ENCODE data around the gene MOSPD2. TPM values are rescaled to one million over a fixed set of nuclear protein-coding genes. Genes with fewer than 3 reads are reported as not detected.

The MOSPD2 gene
- total RNA-seq, 4 donors from 2014 or later = 2.8 to 11.0 (median 3.3) TPM

DNA sequence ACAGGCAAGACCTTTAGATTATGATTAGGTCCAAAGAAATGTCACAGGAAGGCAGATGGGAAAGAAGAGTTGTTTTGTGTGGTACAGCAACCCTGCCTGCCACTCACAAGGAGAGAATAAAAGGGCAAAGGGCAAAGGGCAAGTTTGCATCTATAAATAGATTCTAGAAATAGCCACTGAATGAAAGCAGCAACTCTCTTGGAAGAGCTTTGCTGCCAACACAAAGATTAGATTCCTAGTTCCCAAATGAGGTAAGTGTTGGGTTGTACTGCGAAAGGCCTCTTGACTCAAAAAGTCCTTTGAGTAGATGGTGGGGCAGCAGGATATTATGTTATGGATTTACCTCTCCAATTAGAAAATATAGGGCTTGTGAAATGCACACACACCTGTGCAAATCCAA is 61.2 kb downstream of the MOSPD2 start:
- H3K27me3 ChIP-seq = no peaks in the 10 kb centered on the region
- intact Hi-C loops (cut with DNase I; ENCODE audit: low total_unique reads) (no loop called here), in situ Hi-C loops (cut with MboI; ENCODE audit: low sequenced_read_pairs in 4 of 4) (no loop called here)
- DNase-seq = no peak
- TF ChIP-seq POLR2A (IDR thresholded peaks at IDR 0.05) = no peak
- TF ChIP-seq, protein P1, sequence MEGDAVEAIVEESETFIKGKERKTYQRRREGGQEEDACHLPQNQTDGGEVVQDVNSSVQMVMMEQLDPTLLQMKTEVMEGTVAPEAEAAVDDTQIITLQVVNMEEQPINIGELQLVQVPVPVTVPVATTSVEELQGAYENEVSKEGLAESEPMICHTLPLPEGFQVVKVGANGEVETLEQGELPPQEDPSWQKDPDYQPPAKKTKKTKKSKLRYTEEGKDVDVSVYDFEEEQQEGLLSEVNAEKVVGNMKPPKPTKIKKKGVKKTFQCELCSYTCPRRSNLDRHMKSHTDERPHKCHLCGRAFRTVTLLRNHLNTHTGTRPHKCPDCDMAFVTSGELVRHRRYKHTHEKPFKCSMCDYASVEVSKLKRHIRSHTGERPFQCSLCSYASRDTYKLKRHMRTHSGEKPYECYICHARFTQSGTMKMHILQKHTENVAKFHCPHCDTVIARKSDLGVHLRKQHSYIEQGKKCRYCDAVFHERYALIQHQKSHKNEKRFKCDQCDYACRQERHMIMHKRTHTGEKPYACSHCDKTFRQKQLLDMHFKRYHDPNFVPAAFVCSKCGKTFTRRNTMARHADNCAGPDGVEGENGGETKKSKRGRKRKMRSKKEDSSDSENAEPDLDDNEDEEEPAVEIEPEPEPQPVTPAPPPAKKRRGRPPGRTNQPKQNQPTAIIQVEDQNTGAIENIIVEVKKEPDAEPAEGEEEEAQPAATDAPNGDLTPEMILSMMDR (IDR thresholded peaks at IDR 0.05 in 4 of 5, conservative IDR thresholded peaks at IDR 0.05 in 1 of 5) = no peak
- no peak for ATAC-seq
- no peak overlapping the region for H3K4me3 ChIP-seq
- H3K36me3 ChIP-seq = no peaks in the 10 kb centered on the region
- no peaks in the 10 kb centered on the region for H3K9me3 ChIP-seq
- H3K27ac ChIP-seq = no peak overlapping the region
- no peaks in the 10 kb centered on the region for H3K4me1 ChIP-seq

DNA sequence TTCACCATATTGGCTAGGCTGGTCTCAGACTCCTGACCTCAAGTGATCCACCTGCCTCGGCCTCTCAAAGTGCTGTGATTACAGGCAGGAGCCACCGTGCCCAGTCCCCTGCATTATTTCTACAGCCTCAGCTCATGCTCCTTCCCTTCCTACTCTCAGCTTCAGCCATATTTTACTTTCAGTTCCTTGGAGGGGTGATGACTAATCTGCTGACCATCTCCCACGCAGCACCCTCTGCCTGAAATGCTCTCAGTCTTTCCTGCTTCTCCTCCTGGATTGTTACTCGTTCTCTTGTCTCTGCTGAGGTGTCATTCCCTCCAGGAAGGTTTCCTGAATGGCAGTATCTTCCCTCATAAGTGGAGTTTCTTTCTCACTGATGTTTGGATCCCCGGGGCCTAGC is 63.3 kb downstream of the MOSPD2 start:
- no peak for DNase-seq
- Histone ChIP-seq H3K36me3 (no peaks in the 10 kb centered on the region), H3K27me3 (no peaks in the 10 kb centered on the region), H3K9me3 (no peaks in the 10 kb centered on the region), H3K4me1 (no peaks in the 10 kb centered on the region), H3K4me3 (no peak overlapping the region), H3K27ac (no peak overlapping the region)
- no peak for ATAC-seq
- intact Hi-C loops (cut with DNase I; ENCODE audit: low total_unique reads) (no loop called here), in situ Hi-C loops (cut with MboI; ENCODE audit: low sequenced_read_pairs in 4 of 4) (no loop called here)
- TF ChIP-seq, protein P1 (IDR thresholded peaks at IDR 0.05 in 4 of 5, conservative IDR thresholded peaks at IDR 0.05 in 1 of 5) = no peak
- no peak for TF ChIP-seq POLR2A (IDR thresholded peaks at IDR 0.05)

DNA sequence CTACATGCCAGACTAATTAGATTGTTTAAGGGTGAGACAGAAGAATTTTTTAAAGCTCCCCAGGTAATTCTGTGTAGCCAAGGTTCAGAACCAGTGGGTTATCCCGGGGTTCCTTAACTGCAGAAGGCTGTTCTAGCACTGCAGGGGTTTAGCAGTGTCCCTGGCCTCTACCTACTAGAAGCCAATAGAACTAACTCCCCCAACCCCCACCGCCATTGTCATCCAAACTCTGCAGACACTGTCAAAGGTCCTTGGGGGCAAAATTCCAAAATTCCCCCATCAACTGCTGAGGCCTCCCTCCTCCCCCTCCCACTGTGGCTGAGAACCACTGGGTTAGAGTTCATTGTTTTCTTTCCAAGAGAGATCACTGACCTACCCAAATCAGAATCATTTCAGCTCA is 66.4 kb downstream of the MOSPD2 start:
- in situ Hi-C loops (cut with MboI; ENCODE audit: low sequenced_read_pairs in 4 of 4) (no loop called here), intact Hi-C loops (cut with DNase I; ENCODE audit: low total_unique reads) (no loop called here)
- TF ChIP-seq, protein P1 (IDR thresholded peaks at IDR 0.05 in 4 of 5, conservative IDR thresholded peaks at IDR 0.05 in 1 of 5) = no peak
- no peak for TF ChIP-seq POLR2A (IDR thresholded peaks at IDR 0.05)
- H3K36me3 ChIP-seq = no peaks in the 10 kb centered on the region
- ATAC-seq (no peak), DNase-seq (no peak)
- no peaks in the 10 kb centered on the region for H3K9me3 ChIP-seq
- H3K27me3 ChIP-seq = no peaks in the 10 kb centered on the region
- H3K4me1 ChIP-seq = no peaks in the 10 kb centered on the region
- no peak overlapping the region for H3K4me3 ChIP-seq
- H3K27ac ChIP-seq = no peak overlapping the region

DNA sequence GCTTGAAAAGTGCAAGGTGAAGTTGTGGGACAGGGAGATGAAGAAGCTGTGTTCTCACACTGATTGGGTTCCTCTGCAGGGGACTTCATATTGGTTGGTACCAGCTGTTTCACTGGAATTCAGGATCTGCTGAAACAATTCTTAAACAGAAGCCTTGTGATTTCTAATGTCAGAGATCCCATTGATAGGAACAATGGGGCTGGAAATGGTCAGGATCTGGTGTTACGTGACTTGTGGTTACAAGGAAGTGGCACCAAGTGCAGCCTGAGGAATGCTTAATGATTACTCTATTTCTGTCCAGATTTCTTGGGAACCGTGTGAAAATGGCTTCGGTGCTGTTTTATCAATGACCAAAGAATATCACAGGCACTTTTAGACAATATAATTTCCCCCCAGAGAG is 68.1 kb downstream of the MOSPD2 start:
- DNase-seq = no peak

DNA sequence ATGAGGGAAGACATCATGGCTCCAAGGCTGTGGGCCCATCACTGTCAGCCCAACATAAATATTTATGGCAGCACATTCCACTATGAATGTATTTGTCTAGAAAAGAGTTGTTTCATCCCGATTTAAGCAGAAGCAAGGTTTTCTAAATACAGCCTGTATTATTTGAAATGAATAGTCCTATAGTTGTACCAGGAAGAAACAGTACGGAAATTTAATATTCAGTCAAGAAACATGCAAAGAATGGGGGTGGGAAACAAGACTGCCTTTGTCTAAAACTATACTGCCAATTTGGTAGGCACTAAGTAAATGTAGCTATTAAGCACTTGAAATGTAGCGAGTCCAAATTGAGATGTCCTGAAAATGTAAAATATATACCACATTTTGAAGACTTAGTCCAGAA is 69.1 kb downstream of the MOSPD2 start:
- intact Hi-C loops (cut with DNase I; ENCODE audit: low total_unique reads) = no loop called here
- H3K9me3 ChIP-seq = no peaks in the 10 kb centered on the region
- no peak for DNase-seq
- in situ Hi-C loops (cut with MboI; ENCODE audit: low sequenced_read_pairs in 4 of 4) = no loop called here
- H3K27ac ChIP-seq = no peak overlapping the region
- no peaks in the 10 kb centered on the region for H3K36me3 ChIP-seq
- no peak overlapping the region for H3K4me3 ChIP-seq
- TF ChIP-seq, protein P1 (IDR thresholded peaks at IDR 0.05 in 4 of 5, conservative IDR thresholded peaks at IDR 0.05 in 1 of 5) = no peak
- TF ChIP-seq POLR2A (IDR thresholded peaks at IDR 0.05) = no peak
- no peaks in the 10 kb centered on the region for H3K27me3 ChIP-seq
- no peak for ATAC-seq
- no peaks in the 10 kb centered on the region for H3K4me1 ChIP-seq

More for the DNA sequence above, 68.1 kb downstream of the MOSPD2 start:
- intact Hi-C loops (cut with DNase I; ENCODE audit: low total_unique reads) = no loop called here
- ATAC-seq = no peak
- Histone ChIP-seq H3K27ac (no peak overlapping the region), H3K4me3 (no peak overlapping the region), H3K36me3 (no peaks in the 10 kb centered on the region), H3K27me3 (no peaks in the 10 kb centered on the region), H3K4me1 (no peaks in the 10 kb centered on the region), H3K9me3 (no peaks in the 10 kb centered on the region)
- no peak for TF ChIP-seq POLR2A (IDR thresholded peaks at IDR 0.05)
- TF ChIP-seq, protein P1 (IDR thresholded peaks at IDR 0.05 in 4 of 5, conservative IDR thresholded peaks at IDR 0.05 in 1 of 5) = no peak
- in situ Hi-C loops (cut with MboI; ENCODE audit: low sequenced_read_pairs in 4 of 4) = no loop called here

All from gastrocnemius medialis (tissue), 4 donors.